ENCODE results near the gene MAST4.

DNA sequence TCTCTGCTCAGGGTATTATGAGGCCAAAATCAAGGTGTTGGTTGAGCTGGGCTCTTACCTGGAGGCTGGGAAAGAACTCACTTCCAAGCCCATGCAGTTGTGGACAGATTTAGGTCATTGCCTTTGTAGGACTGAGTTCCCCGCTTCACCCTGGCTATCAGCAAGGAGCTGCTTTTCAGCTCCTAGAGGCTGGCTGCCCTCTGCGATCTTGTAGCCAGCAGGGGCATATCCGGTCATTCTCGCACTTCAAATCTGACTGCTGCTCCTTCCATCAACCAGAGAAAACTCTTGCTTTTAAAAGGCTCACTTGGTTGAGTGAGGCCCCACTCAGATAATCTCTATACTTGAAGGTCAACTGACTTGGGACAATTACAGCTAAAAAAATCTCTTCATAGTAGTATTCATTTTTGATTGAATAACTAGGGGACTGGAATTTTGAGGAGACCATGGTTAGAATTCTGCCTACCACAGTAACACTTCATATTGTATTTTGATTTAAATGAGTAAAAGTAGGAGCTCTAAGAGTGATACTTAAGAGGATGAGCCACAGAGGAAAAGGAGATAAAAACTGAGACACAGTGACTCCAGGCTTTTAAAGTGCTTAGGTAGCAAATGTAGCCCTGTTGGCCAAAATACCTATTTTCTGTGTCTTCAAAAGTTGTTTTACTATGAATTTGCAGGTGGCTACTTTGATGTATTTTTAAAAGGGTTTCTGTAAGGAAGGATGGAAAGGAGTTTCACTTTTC, 463.0 kb downstream of the MAST4 start:
- no peak for TF ChIP-seq EZH2phosphoT487 (IDR thresholded peaks at IDR 0.05; ENCODE audit: insufficient read depth, low read depth)
- no peak for TF ChIP-seq EZH2 (IDR thresholded peaks at IDR 0.05; ENCODE audit: insufficient read depth, poor library complexity, severe bottlenecking)
